GM21515 (cell line): Measurements from ENCODE around the gene SLC2A14.
"Not testable (repeated sequence)": the region's sequence is repeated elsewhere in the genome, so short reads cannot be mapped to it uniquely, and the experiment has no call there.

Experiments
- ATAC-seq: cut with Tn5 transposase; IDR thresholded peaks from one replicate; pipeline ENCODE4 v1.9.1; 2021; ENCODE audit not compliant: unreplicated experiment

Gene SLC2A14

GRCh38 chr12:7835116-7835515 is 37.6 kb downstream of the SLC2A14 start:
- ATAC-seq = no peak

- ATAC-seq = no peak
These were observed 38.0 kb downstream of the SLC2A14 start for GRCh38 chr12:7834701-7835100.

DNA sequence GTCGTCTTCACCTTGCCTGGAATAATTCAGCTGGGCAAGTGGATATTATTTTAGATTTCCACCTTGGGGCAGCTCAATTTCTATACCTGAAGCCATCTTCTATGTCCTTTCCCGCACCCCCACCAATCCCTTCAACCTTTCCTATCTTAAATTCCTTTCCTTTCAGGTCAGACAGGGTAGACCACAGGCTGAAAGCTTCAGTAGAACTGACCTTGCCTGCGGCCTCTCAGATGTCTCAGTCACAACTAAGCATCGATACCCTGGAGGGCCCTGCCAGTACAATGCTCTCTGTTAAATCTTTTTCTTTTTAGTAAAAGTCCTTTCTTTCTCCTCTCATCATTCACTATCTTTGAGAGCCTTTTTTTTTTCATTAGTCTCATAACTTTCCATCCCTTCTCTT is 38.9 kb downstream of the SLC2A14 start:
- no peak for ATAC-seq

- not testable (repeated sequence) for ATAC-seq
These were observed 39.5 kb downstream of the SLC2A14 start for GRCh38 chr12:7833201-7833600.

DNA sequence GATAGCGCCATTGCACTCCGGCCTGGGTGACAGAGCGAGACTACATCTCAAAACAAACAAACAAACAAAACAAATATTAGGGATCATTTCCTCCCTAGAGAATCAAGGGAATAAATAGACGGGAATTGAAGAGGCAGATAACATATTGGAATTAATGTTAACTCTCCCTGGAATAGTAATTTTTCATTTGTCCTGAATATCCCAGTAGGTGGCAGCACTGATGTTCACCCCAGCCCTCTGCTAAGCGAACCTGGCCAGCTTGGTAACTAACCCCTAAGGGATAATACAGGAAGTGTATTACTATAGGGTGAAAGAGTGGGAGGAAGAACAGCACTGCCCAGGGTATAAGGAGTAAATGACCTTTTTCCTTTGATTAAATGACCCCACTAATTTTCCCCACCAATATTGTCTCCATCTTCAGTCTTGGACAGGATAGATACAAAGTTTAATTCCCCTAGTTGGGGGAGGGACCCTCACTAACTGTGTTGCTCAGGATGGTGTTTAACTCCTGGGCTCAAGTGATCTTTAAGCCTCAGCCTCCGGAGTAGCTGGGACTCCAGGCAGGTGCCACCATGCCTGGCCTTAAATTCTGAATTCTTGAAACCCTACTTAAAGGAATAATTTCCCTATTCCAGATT is 40.5 kb downstream of the SLC2A14 start:
- no peak for ATAC-seq

DNA sequence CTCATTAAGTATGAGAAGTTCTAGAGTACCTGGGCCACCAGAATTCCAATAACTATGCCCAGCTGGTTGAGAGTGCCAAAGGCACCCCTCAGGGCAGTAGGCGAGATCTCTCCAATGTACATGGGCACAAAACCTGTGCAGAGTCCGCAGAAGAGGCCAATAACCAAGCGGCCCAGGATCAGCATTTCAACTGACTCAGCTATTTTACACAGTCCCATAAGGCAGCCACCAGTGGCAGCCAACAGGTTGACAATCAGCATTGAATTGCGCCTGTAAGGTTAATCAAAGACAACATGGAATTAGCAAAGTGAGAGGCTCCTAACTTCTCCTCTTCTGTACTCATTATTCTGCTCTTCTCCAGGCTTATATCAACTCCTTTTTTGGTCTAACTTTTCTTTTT is 43.0 kb downstream of the SLC2A14 start:
- not testable (repeated sequence) for ATAC-seq

DNA sequence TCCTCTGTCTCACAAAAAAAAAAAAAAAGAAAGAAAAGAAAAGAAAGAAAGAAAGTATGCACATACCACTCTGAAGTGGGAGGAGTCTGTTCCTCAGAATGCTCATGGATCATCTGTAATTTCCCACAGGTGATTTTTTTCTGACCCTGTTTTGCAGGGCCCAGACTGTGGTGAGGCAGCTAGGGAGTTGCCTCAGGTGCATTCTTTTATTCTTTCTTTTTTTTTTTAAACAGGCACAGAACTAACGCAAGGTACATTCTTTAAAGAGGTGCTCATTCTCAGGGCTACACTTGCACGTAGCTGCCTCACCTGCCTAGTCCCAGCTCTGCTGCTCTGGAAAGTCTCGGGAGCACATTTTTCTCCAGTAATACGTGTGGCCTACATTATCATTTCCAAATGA is 47.0 kb downstream of the SLC2A14 start:
- not testable (repeated sequence) for ATAC-seq

- ATAC-seq = no peak
These were observed 65.7 kb downstream of the SLC2A14 start for GRCh38 chr12:7806863-7807487.

DNA sequence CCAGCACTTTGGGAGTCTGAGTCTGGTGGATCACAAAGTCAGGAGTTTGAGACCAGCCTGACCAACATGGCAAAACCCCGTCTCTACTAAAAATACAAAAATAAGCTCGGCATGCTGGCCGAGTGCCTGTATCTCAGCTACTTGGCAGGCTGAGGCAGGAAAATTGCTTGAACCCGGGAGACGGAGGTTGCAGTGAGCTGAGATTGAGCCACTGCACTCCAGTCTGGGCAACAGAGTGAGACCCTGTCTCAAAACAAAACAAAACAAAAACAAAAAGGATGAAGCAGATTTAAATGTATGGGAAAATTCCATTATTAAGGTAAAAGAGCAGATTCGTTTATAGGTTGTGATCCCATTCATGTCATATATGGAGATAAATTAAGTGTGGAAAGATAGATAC is 66.4 kb downstream of the SLC2A14 start:
- ATAC-seq = not testable (repeated sequence)

- ATAC-seq = no peak
These were observed 71.3 kb downstream of the SLC2A14 start for GRCh38 chr12:7801460-7801859.

DNA sequence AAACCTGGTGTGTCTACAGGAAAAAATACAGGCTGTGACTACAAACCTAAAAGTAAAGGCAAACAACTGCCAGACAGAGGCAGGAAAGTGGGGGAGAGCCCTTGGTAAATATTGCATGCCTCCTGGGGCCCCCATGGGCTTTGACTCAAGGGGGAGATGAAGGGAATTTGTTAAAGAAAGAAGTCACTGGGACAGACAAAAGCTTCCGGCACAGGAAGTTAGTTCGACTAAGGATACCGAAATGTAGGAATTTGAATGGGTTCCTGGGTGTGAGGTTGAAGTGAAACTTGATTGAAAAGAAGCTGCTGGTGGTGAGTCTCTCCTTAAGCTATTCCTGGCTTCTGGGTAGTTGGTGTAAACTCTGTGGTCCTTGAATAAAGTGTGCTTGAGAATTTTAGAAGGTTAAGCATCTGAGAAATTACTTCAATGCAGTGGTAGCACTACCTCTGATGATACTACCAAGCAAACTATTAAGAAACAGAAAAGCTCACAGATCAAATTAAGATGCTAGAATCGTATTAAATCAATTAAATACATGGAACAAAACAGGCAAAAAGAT is 73.9 kb downstream of the SLC2A14 start:
- ATAC-seq = not testable (repeated sequence)

DNA sequence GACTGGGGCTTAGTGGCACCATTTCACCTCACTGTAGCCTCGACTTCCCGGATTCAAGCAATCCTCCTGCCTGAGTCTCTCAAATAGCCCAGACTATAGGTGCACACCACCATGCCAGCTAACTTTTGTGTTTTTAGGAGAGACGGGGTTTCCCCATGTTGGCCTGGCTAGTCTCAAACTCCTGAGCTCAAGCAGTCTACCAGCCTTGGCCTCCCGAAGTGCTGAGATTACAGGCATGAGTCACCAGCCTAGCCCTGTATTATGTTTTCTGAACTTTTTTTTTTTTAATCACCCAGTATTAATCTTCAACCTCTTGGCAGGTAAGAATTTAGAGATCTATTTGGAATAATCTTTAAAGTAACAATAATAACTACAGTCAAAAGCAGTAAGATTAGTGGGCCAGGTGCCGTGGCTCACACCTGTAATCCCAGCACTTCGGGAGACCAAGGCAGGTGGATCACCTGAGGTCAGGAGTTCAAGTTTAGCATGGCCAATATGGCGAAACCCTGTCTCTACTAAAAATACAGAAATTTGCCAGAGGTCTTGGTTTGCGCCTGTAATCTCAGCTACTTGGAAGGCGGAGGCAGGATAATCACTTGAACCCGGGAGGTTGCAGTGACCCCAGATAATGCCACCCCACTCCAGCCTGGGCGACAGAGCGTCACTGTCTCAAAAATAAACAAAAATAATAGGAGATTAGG is 74.9 kb downstream of the SLC2A14 start:
- ATAC-seq = no peak

GRCh38 chr12:7797269-7797668 is 75.4 kb downstream of the SLC2A14 start:
- not testable (repeated sequence) for ATAC-seq

GRCh38 chr12:7793211-7793610 is 79.5 kb downstream of the SLC2A14 start:
- no peak for ATAC-seq

DNA sequence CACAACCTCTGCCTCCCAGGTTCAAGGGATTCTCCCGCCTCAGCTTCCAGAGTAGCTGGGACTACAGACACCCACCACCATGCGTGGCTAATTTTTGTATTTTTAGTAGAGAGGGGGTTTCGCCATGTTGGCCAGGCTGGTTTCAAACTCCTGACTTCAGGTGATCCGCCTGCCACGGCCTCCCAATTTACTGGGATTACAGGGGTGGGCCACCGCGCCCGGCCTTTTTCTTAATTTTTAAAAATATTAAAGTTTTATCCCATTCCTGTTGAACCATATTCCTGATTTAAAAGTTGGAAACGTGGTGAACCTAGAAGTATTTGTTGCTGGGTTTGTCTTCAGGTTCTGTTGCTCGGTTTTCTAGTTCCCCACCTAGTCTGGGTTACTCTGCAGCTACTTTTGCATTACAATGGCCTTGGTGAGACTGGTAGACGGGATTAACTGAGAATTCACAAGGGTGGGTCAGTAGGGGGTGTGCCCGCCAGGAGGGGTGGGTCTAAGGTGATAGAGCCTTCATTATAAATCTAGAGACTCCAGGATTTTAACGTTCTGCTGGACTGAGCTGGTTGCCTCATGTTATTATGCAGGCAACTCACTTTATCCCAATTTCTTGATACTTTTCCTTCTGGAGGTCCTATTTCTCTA is 83.7 kb downstream of the SLC2A14 start, which contains the start of gene NANOG:
Gene NANOG (plus strand): TSS at position 519 of the 645 bp plus-strand sequence. CDS start 213 bp downstream, outside the sequence.
- not testable (repeated sequence) for ATAC-seq

- no peak for ATAC-seq
These were observed 84.4 kb downstream of the SLC2A14 start for GRCh38 chr12:7788294-7788660.

GRCh38 chr12:7787574-7788293 is 85.0 kb downstream of the SLC2A14 start:
- ATAC-seq = no peak

- ATAC-seq = no peak
These were observed 88.0 kb downstream of the SLC2A14 start for GRCh38 chr12:7784701-7785100.

GRCh38 chr12:7783433-7783832 is 89.3 kb downstream of the SLC2A14 start:
- not testable (repeated sequence) for ATAC-seq

GRCh38 chr12:7782055-7782454 is 90.7 kb downstream of the SLC2A14 start:
- no peak for ATAC-seq

- ATAC-seq = no peak
These were observed 91.4 kb downstream of the SLC2A14 start for GRCh38 chr12:7781274-7781673.
